Lung (tissue), 10 donors: ENCODE results near the gene GAGE12J. TPM values are rescaled to one million over a fixed set of nuclear protein-coding genes. Genes with fewer than 3 reads are reported as not detected.
"Not testable (repeated sequence)": the region's sequence is repeated elsewhere in the genome, so short reads cannot be mapped to it uniquely, and the experiment has no call there.

Experiments used
- ATAC-seq: fragments of 200-7000 bp; cut with Tn5 transposase; one replicate; pipeline ENCODE4 v1.9.1; 2020; ENCODE audit warnings: moderate number of reproducible peaks; ENCODE audit not compliant: insufficient read depth, low FRiP score
- DNase-seq, 3 donors: peaks; one replicate each; pipeline ENCODE4 v3.0.0-alpha.2; 2013 to 2017
- H3K27ac ChIP-seq, 2 donors: one replicate each; pipeline ENCODE4 v1.5.1; 2013; ENCODE audit warnings: mild to moderate bottlenecking in 2 of 2, moderate library complexity in 2 of 2, control low read depth in 1 of 2, inconsistent platforms in 1 of 2, low read depth in 1 of 2, low read length in 1 of 2
- H3K27me3 ChIP-seq, 3 donors: one replicate each; pipeline ENCODE4 v1.5.1; 2013; ENCODE audit warnings: low read length in 2 of 3; ENCODE audit not compliant: control insufficient read depth in 3 of 3, insufficient read depth in 3 of 3
- H3K36me3 ChIP-seq, 4 donors: one replicate each; pipeline ENCODE4 v1.5.1; 2013; ENCODE audit warnings: low read length in 4 of 4, mild to moderate bottlenecking in 1 of 4, moderate library complexity in 1 of 4; ENCODE audit not compliant: control insufficient read depth in 4 of 4, insufficient read depth in 4 of 4
- H3K4me1 ChIP-seq, 5 donors: one replicate each; pipeline ENCODE4 v1.5.1; 2013; ENCODE audit warnings: low read length in 5 of 5, mild to moderate bottlenecking in 2 of 5, moderate library complexity in 1 of 5; ENCODE audit not compliant: control insufficient read depth in 5 of 5, insufficient read depth in 5 of 5
- H3K4me3 ChIP-seq: one replicate; pipeline ENCODE4 v1.5.1; 2013; ENCODE audit warnings: mild to moderate bottlenecking, control low read depth, moderate library complexity
- H3K9ac ChIP-seq, 2 donors: one replicate each; pipeline ENCODE4 v1.5.1; 2013; ENCODE audit warnings: low read length in 2 of 2, control low read depth in 1 of 2; ENCODE audit not compliant: insufficient read depth in 1 of 2
- H3K9me3 ChIP-seq, 4 donors: one replicate each; pipeline ENCODE4 v1.5.1; 2013; ENCODE audit warnings: low read length in 3 of 4, mild to moderate bottlenecking in 1 of 4, moderate library complexity in 1 of 4; ENCODE audit not compliant: control insufficient read depth in 4 of 4, insufficient read depth in 3 of 4
- WGBS, 2 donors: extraction: QIAGEN DNeasy Blood & Tissue Kit; methylation state at CpG; one replicate each; pipeline ENCODE4 v1.1.7; 2013; 5-methylcytosine and 5-hydroxymethylcytosine counted together
- polyA plus RNA-seq, 2 donors: library from polyadenylated mRNA; stranded (reverse); fragments of 200-250 nt; gene quantifications; one replicate each; pipeline ENCODE4 v1.2.1, GENCODE V29; 2013
- total RNA-seq, 2 donors: library from RNA; depleted of rRNA in 1 of 2; stranded (reverse); fragments of >200 nt in 1 of 2; gene quantifications; one replicate each; pipeline ENCODE4 v1.2.1, GENCODE V29; 2014 to 2021
- donor health status: Bipolar disorder and iron deficiency.
- donor health status: healthy.
- donor health status: DM: yes; HTN: yes; CAD: no.

Gene GAGE12J
- total and polyA plus RNA-seq, 4 donors: not detected

GRCh38 chrX:49323735-49324134 is 1.9 kb downstream of the GAGE12J start:
- H3K27me3 ChIP-seq, H3K4me1 ChIP-seq, DNase-seq, H3K9ac ChIP-seq, H3K4me3 ChIP-seq, H3K27ac ChIP-seq, H3K36me3 ChIP-seq, H3K9me3 ChIP-seq, ATAC-seq: not testable (repeated sequence)
- WGBS, 2 donors: 58% methylated on average over 4 of the region's 7 CpGs; no CpG with 5 or more reads in 1 of the 2 donors

- ATAC-seq, H3K36me3 ChIP-seq, H3K27me3 ChIP-seq, H3K27ac ChIP-seq, H3K9ac ChIP-seq, DNase-seq, H3K4me1 ChIP-seq, H3K4me3 ChIP-seq, H3K9me3 ChIP-seq: not testable (repeated sequence)
- 87 to 88% methylated on average over 3 of the region's 11 CpGs for WGBS, 2 donors
Observed at GRCh38 chrX:49330421-49330820, 8.6 kb downstream of the GAGE12J start.

GRCh38 chrX:49331282-49331681 is 9.4 kb downstream of the GAGE12J start, which contains the start of gene GAGE13:
Gene GAGE13 (plus strand): TSS chrX:49331582. CDS start chrX:49332738, 1,156 bp downstream.
- not testable (repeated sequence) for H3K9ac ChIP-seq, H3K9me3 ChIP-seq, H3K4me3 ChIP-seq, DNase-seq, H3K36me3 ChIP-seq, H3K4me1 ChIP-seq, ATAC-seq, H3K27ac ChIP-seq, H3K27me3 ChIP-seq
- WGBS, 2 donors: no CpG with 5 or more reads among the region's 16 CpGs

- not testable (repeated sequence) for H3K36me3 ChIP-seq, ATAC-seq, H3K4me1 ChIP-seq, H3K9ac ChIP-seq, H3K4me3 ChIP-seq, H3K9me3 ChIP-seq, H3K27ac ChIP-seq, DNase-seq, H3K27me3 ChIP-seq
- WGBS, 2 donors: no CpG with 5 or more reads among the region's 26 CpGs
Observed at GRCh38 chrX:49331841-49332240, 10.0 kb downstream of the GAGE12J start.

- H3K27me3 ChIP-seq, ATAC-seq: not testable (repeated sequence)
- 92% methylated on average over 14 of the region's 24 CpGs; no CpG with 5 or more reads in 1 of the 2 donors for WGBS, 2 donors
Observed at GRCh38 chrX:49341449-49341848, 19.6 kb downstream of the GAGE12J start.

GRCh38 chrX:49344496-49345175 is 22.8 kb downstream of the GAGE12J start:
- not testable (repeated sequence) for H3K9ac ChIP-seq, H3K36me3 ChIP-seq, ATAC-seq, H3K27me3 ChIP-seq, H3K4me3 ChIP-seq, H3K4me1 ChIP-seq, H3K27ac ChIP-seq, DNase-seq, H3K9me3 ChIP-seq
- 76 to 83% methylated on average over 11 of the region's 15 CpGs for WGBS, 2 donors

More at GRCh38 chrX:49341449-49341848, 19.6 kb downstream of the GAGE12J start:
- DNase-seq, H3K4me3 ChIP-seq, H3K9me3 ChIP-seq, H3K9ac ChIP-seq, H3K4me1 ChIP-seq, H3K36me3 ChIP-seq, H3K27ac ChIP-seq: not testable (repeated sequence)

GRCh38 chrX:49345402-49345801 is 23.6 kb downstream of the GAGE12J start:
- not testable (repeated sequence) for H3K4me1 ChIP-seq, H3K4me3 ChIP-seq, H3K9me3 ChIP-seq, H3K9ac ChIP-seq, DNase-seq, ATAC-seq, H3K27me3 ChIP-seq, H3K36me3 ChIP-seq, H3K27ac ChIP-seq
- 81 to 89% methylated on average over 5 to 6 of the region's 10 CpGs for WGBS, 2 donors

- not testable (repeated sequence) for H3K4me1 ChIP-seq, ATAC-seq, H3K4me3 ChIP-seq, H3K36me3 ChIP-seq, H3K27me3 ChIP-seq, H3K9ac ChIP-seq, H3K27ac ChIP-seq, H3K9me3 ChIP-seq, DNase-seq
- 84 to 94% methylated on average over 7 of the region's 11 CpGs for WGBS, 2 donors
Observed at GRCh38 chrX:49346150-49346549, 24.3 kb downstream of the GAGE12J start.
